ENCODE data around the gene STK32B. TPM values are rescaled to one million over a fixed set of nuclear protein-coding genes. Genes with fewer than 3 reads are reported as not detected.

Gene STK32B
- total RNA-seq, 3 donors from 2014 or later: 2.2 to 5.0 (median 4.6) TPM

GRCh38 chr4:5456296-5456845, 405.1 kb downstream of the STK32B start:
- Histone ChIP-seq H3K36me3 (no peaks in the 10 kb centered on the region), H3K27me3 (no peaks in the 10 kb centered on the region), H3K4me3 (no peak overlapping the region), H3K9me3 (no peaks in the 10 kb centered on the region), H3K27ac (no peak overlapping the region), H3K4me1 (no peaks in the 10 kb centered on the region)
- TF ChIP-seq POLR2AphosphoS5 (IDR thresholded peaks at IDR 0.05): no peak
- no peak for TF ChIP-seq POLR2A (IDR thresholded peaks at IDR 0.05)
- no peak for TF ChIP-seq CTCF (IDR thresholded peaks at IDR 0.05)
- peak in 1 of 2 donors; percentile 36 for DNase-seq (ENCODE audit: low spot score in 2 of 2)
- intact Hi-C loops (cut with DNase I; ENCODE audit: low total_unique reads): no loop called here

- intact Hi-C loops (cut with DNase I; ENCODE audit: low total_unique reads): no loop called here
- no peaks in the 10 kb centered on the region for H3K27me3 ChIP-seq
These were observed 407.4 kb downstream of the STK32B start for GRCh38 chr4:5458676-5459075.

GRCh38 chr4:5459236-5459635, 408.0 kb downstream of the STK32B start:
- intact Hi-C loops (cut with DNase I; ENCODE audit: low total_unique reads): no loop called here
- no peaks in the 10 kb centered on the region for H3K27me3 ChIP-seq
- no peaks in the 10 kb centered on the region for H3K9me3 ChIP-seq
- H3K27ac ChIP-seq: no peak overlapping the region
- H3K36me3 ChIP-seq: no peaks in the 10 kb centered on the region
- no peak overlapping the region for H3K4me3 ChIP-seq
- TF ChIP-seq CTCF (IDR thresholded peaks at IDR 0.05) (no peak), POLR2A (IDR thresholded peaks at IDR 0.05) (no peak), POLR2AphosphoS5 (IDR thresholded peaks at IDR 0.05) (no peak)
- peak in 1 of 2 donors; percentile 15 for DNase-seq (ENCODE audit: low spot score in 2 of 2)
- no peaks in the 10 kb centered on the region for H3K4me1 ChIP-seq

More at GRCh38 chr4:5458676-5459075, 407.4 kb downstream of the STK32B start:
- TF ChIP-seq CTCF (IDR thresholded peaks at IDR 0.05) (no peak), POLR2A (IDR thresholded peaks at IDR 0.05) (no peak), POLR2AphosphoS5 (IDR thresholded peaks at IDR 0.05) (no peak)
- H3K4me1 ChIP-seq: no peaks in the 10 kb centered on the region
- no peak overlapping the region for H3K4me3 ChIP-seq
- H3K9me3 ChIP-seq: no peaks in the 10 kb centered on the region
- peak in 1 of 2 donors; percentile 28 for DNase-seq (ENCODE audit: low spot score in 2 of 2)
- no peak overlapping the region for H3K27ac ChIP-seq
- H3K36me3 ChIP-seq: no peaks in the 10 kb centered on the region

GRCh38 chr4:5460106-5460801, 409.0 kb downstream of the STK32B start:
- DNase-seq (ENCODE audit: low spot score in 2 of 2): peak in 1 of 2 donors; percentile 44
- TF ChIP-seq POLR2A (IDR thresholded peaks at IDR 0.05): no peak
- peak in 1 of 3 donors; percentile 9 for TF ChIP-seq CTCF (IDR thresholded peaks at IDR 0.05)
- Histone ChIP-seq H3K4me3 (no peak overlapping the region), H3K27me3 (no peaks in the 10 kb centered on the region), H3K36me3 (no peaks in the 10 kb centered on the region), H3K27ac (no peak overlapping the region), H3K4me1 (no peaks in the 10 kb centered on the region), H3K9me3 (no peaks in the 10 kb centered on the region)
- intact Hi-C loops (cut with DNase I; ENCODE audit: low total_unique reads): no loop called here

GRCh38 chr4:5461477-5461876, 410.2 kb downstream of the STK32B start:
- Histone ChIP-seq H3K27me3 (no peaks in the 10 kb centered on the region), H3K27ac (no peak overlapping the region), H3K36me3 (no peaks in the 10 kb centered on the region), H3K4me1 (no peaks in the 10 kb centered on the region), H3K4me3 (no peak overlapping the region), H3K9me3 (no peaks in the 10 kb centered on the region)
- intact Hi-C loops (cut with DNase I; ENCODE audit: low total_unique reads): no loop called here
- TF ChIP-seq POLR2A (IDR thresholded peaks at IDR 0.05) (no peak), CTCF (IDR thresholded peaks at IDR 0.05) (no peak), POLR2AphosphoS5 (IDR thresholded peaks at IDR 0.05) (no peak)
- DNase-seq (ENCODE audit: low spot score in 2 of 2): peak in 1 of 2 donors; percentile 35
